ENCODE data around the gene SYCE3. TPM values are rescaled to one million over a fixed set of nuclear protein-coding genes. Genes with fewer than 3 reads are reported as not detected.
"Not testable (repeated sequence)": the region's sequence is repeated elsewhere in the genome, so short reads cannot be mapped to it uniquely, and the experiment has no call there.

SYCE3 gene
- total and polyA plus RNA-seq, 9 of the 15 experiments (the other 6 are each of a cell fraction or from before 2014, with no cell fraction given): 0.56 TPM; not detected in 8

DNA sequence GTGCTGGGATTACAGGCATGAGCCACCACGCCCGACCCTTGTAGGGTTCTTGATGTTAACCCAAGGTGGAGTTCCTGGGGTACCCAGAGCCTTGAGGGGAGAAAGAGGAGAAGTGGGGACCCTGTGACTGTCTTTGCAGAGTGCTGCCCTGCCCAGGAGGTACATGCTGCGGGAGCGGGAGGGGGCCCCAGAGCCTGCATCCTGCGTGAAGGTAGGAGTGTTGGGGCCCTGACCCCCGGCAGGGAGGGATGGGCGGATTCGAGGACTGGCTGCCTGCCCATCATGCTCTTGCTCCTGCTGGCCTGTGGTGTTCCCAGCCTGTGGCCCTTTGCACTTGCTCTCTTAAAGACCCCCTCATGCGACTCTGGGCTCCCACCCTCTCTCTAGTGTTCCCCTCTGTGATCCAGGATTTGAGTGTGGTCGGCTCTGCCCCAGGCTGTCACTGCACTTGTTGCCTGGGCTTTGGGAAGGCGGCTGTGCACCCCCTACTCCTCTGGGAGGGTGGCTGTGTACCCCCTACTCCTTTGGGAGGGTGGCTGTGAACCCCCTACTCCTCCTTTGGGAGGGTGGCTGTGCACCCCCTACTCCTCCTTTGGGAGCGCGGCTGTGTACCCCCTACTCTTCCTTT, 41.8 kb downstream of the SYCE3 start:
- FAIRE-seq (no peak), DNase-seq (ENCODE audit: extremely low read depth in 1 of 4, low spot score in 3 of 4) (no peak), ATAC-seq (no peak)
- intact Hi-C loops (cut with micrococcal nuclease): no loop called here
- H3K9me3 ChIP-seq (replicated peaks; ENCODE audit: control insufficient read depth, insufficient read depth, low read depth, low read length): no peaks in the 10 kb centered on the region
- TF ChIP-seq RBFOX2 (IDR thresholded peaks at IDR 0.05; ENCODE audit: low read depth, low read length) (peak; percentile 8; the same call in 1 of the 2 replicates), SNRNP70 (optimal IDR thresholded peaks at IDR 0.05; ENCODE audit: low read depth, low read length) (no peak)
- no peak overlapping the region for H3K4me3 ChIP-seq
- no peaks in the 10 kb centered on the region for H3K9me1 ChIP-seq (ENCODE audit: control insufficient read depth, insufficient read depth, low read length)
- H3K4me1 ChIP-seq (replicated peaks in 1 of 2; ENCODE audit: control insufficient read depth in 2 of 2, insufficient read depth in 2 of 2, low read length in 2 of 2): peaks cover 0 to 33% of the 10 kb centered on the region in 2 experiments; a peak in 3 of 5 replicates
- no peak overlapping the region for H3K4me2 ChIP-seq (ENCODE audit: insufficient read depth, low read length)
- BruUV-seq (replicated peaks): no TSS peak
- in situ Hi-C loops (cut with MboI): loop anchor here (5.0 kb wide), 1 partner anchor 46 kb away; no protein-coding TSS in a partner anchor
- no peak overlapping the region for H3K27ac ChIP-seq (ENCODE audit: extremely low read depth, low read depth, low read length)
- POLR2A ChIA-PET: interaction anchor here (0.8 to 5.3 kb wide), 2 partner anchors 11 to 49 kb away, joined by 3 to 65 read pairs; partner anchors contain the start of genes LMF2 and NCAPH2
- peaks cover 25% of the 10 kb centered on the region for H3K79me2 ChIP-seq (ENCODE audit: control insufficient read depth, insufficient read depth, low read length)
- no peaks in the 10 kb centered on the region for H3K27me3 ChIP-seq (ENCODE audit: control insufficient read depth in 2 of 2, insufficient read depth in 2 of 2, low read length in 2 of 2)
- CTCF ChIA-PET (ENCODE audit: low intra/inter-chr PET ratio): no interaction called here
- H4K20me1 ChIP-seq (replicated peaks; ENCODE audit: control insufficient read depth, insufficient read depth, low read length): peaks cover 12% of the 10 kb centered on the region; the same call in 1 of the 2 replicates
- no peak overlapping the region for H3K9ac ChIP-seq (ENCODE audit: insufficient read depth in 1 of 2, low read depth in 2 of 2, low read length in 2 of 2)
- no peak overlapping the region for H2AFZ ChIP-seq (ENCODE audit: low read depth, low read length)
- peaks cover 77% of the 10 kb centered on the region; the same call in 1 of the 3 replicates for H3K36me3 ChIP-seq (ENCODE audit: control insufficient read depth, insufficient read depth, low read length)
- 93% methylated on average over 3 of the region's 13 CpGs for WGBS (ENCODE audit: insufficient coverage, low coverage, missing lambda C conversion rate)

GRCh38 chr22:50520184-50520583, 42.5 kb downstream of the SYCE3 start:
- WGBS (ENCODE audit: insufficient coverage, low coverage, missing lambda C conversion rate): 97% methylated on average over 6 of the region's 8 CpGs
- FAIRE-seq; H3K4me2 ChIP-seq (ENCODE audit: insufficient read depth, low read length); H3K4me3 ChIP-seq; POLR2A ChIA-PET; H2AFZ ChIP-seq (ENCODE audit: low read depth, low read length); H3K9ac ChIP-seq (ENCODE audit: insufficient read depth in 1 of 2, low read depth in 2 of 2, low read length in 2 of 2); H3K27ac ChIP-seq (ENCODE audit: extremely low read depth, low read depth, low read length); ATAC-seq; BruUV-seq (replicated peaks); CTCF ChIA-PET (ENCODE audit: low intra/inter-chr PET ratio); intact Hi-C loops (cut with micrococcal nuclease); H3K9me1 ChIP-seq (ENCODE audit: control insufficient read depth, insufficient read depth, low read length); H3K27me3 ChIP-seq (ENCODE audit: control insufficient read depth in 2 of 2, insufficient read depth in 2 of 2, low read length in 2 of 2); DNase-seq (ENCODE audit: extremely low read depth in 1 of 4, low spot score in 3 of 4); H3K9me3 ChIP-seq (replicated peaks; ENCODE audit: control insufficient read depth, insufficient read depth, low read depth, low read length): not testable (repeated sequence)
- Histone ChIP-seq H3K79me2 (ENCODE audit: control insufficient read depth, insufficient read depth, low read length) (peaks cover 26% of the 10 kb centered on the region), H3K36me3 (ENCODE audit: control insufficient read depth, insufficient read depth, low read length) (peaks cover 80% of the 10 kb centered on the region; the same call in 1 of the 3 replicates), H4K20me1 (replicated peaks; ENCODE audit: control insufficient read depth, insufficient read depth, low read length) (peaks cover 12% of the 10 kb centered on the region; the same call in 1 of the 2 replicates), H3K4me1 (replicated peaks in 1 of 2; ENCODE audit: control insufficient read depth in 2 of 2, insufficient read depth in 2 of 2, low read length in 2 of 2) (peaks cover 0 to 25% of the 10 kb centered on the region in 2 experiments; a peak in 3 of 5 replicates)
- in situ Hi-C loops (cut with MboI): loop anchor here (5.0 kb wide), 1 partner anchor 47 kb away; no protein-coding TSS in a partner anchor
- peak; percentile 77 for TF ChIP-seq ZNF121 (CRISPR knock-in tag; conservative IDR thresholded peaks at IDR 0.05)

Data from K562 (cell line).